A549 (cell line): ENCODE results near the gene TTC3. TPM values are rescaled to one million over a fixed set of nuclear protein-coding genes. Genes with fewer than 3 reads are reported as not detected.
"Not testable (repeated sequence)": the region's sequence is repeated elsewhere in the genome, so short reads cannot be mapped to it uniquely, and the experiment has no call there.

Source experiments
- ATAC-seq, 2 experiments: fragments of 200-7000 bp in 1 of 2; fragments of >200 bp in 1 of 2; cut with Nextera tagmentation in 1 of 2; cut with Tn5 transposase in 1 of 2; 3 replicates each; pipeline versions ENCODE4 v1.8.0 to v1.9.1; 2018 to 2020; ENCODE audit warnings: mild to moderate bottlenecking in 1 of 2, moderate library complexity in 1 of 2
- CTCF ChIA-PET: fragments of 300-600 bp; sonication (Branson Sonifier 250); formaldehyde crosslinking; extraction: SDS; loops from one replicate; lab custom pipeline; 2021; ENCODE audit warnings: antibody characterized with exemption, inconsistent platforms; lab: Yijun Ruan, JAX
- POLR2A ChIA-PET: fragments of 350-600 bp; formaldehyde crosslinking; extraction: SDS; loops from one replicate; lab custom pipeline; 2021; ENCODE audit warnings: antibody characterized with exemption, inconsistent platforms; lab: Yijun Ruan, JAX
- DNase-seq, 2 experiments: peaks; one replicate each; pipeline versions ENCODE4 v3.0.0 to v3.0.0-alpha.2; 2011 to 2016; ENCODE audit warnings: low read depth in 1 of 2, low spot score in 1 of 2
- FAIRE-seq: peaks from 2 replicates; lab custom pipeline; 2011; peaks lifted over from hg19 to GRCh38; lab: Jason Lieb, UNC
- H3K27ac ChIP-seq, 2 experiments: fragments of >200 bp; sonication (Bioruptor Twin); formaldehyde crosslinking; 3 replicates each; pipeline ENCODE4 v1.5.1; 2016 to 2017
- H3K4me1 ChIP-seq: fragments of >200 bp; sonication (Bioruptor Twin); formaldehyde crosslinking; 3 replicates; pipeline ENCODE4 v1.6.1; 2016
- H3K4me2 ChIP-seq: fragments of >200 bp; sonication (Bioruptor Twin); formaldehyde crosslinking; 3 replicates; pipeline ENCODE4 v1.6.1; 2016
- H3K4me3 ChIP-seq: fragments of >200 bp; sonication (Bioruptor Twin); formaldehyde crosslinking; 3 replicates; pipeline ENCODE4 v1.5.1; 2016
- H3K9me3 ChIP-seq: fragments of >200 bp; sonication (Bioruptor Twin); formaldehyde crosslinking; 3 replicates; pipeline ENCODE4 v1.6.1; 2016
- BHLHE40 ChIP-seq: IDR thresholded peaks from 2 replicates; pipeline ENCODE4 v1.6.1; 2012; ENCODE audit warnings: low read depth, low read length, inconsistent platforms
- CBX2 ChIP-seq: fragments of 200-600 bp; sonication (generic); IDR thresholded peaks from 2 replicates; pipeline ENCODE4 v1.6.1; 2016; ENCODE audit warnings: low read depth, mild to moderate bottlenecking, borderline replicate concordance
- CBX8 ChIP-seq: fragments of 200-600 bp; sonication (generic); IDR thresholded peaks from 2 replicates; pipeline ENCODE4 v1.6.1; 2016
- EHMT2 ChIP-seq: fragments of 200-600 bp; sonication (generic); IDR thresholded peaks from 2 replicates; pipeline ENCODE4 v1.6.1; 2016; ENCODE audit warnings: antibody characterized with exemption, low read depth, mild to moderate bottlenecking, moderate library complexity
- FOSL2 ChIP-seq, 2 experiments: fragments of 450-650 bp in 1 of 2; fragments of >200 bp in 1 of 2; sonication (Bioruptor Twin) in 1 of 2; formaldehyde crosslinking; IDR thresholded peaks; 2 replicates each; pipeline versions ENCODE4 v1.5.0 to v1.6.1; 2016 to 2020; ENCODE audit warnings: mild to moderate bottlenecking in 1 of 2, moderate library complexity in 1 of 2
- FOXS1 ChIP-seq: fragments of 250-450 bp; sonication (Bioruptor Pico); IDR thresholded peaks from 2 replicates; pipeline ENCODE4 v1.5.0; 2020; ENCODE audit warnings: mild to moderate bottlenecking, moderate library complexity
- GATA3 ChIP-seq: IDR thresholded peaks from 2 replicates; pipeline ENCODE4 v1.6.1; 2012; ENCODE audit warnings: borderline replicate concordance
- HDAC2 ChIP-seq: fragments of 200-600 bp; sonication (generic); IDR thresholded peaks from 2 replicates; pipeline ENCODE4 v1.6.1; 2016
- JUN ChIP-seq, 2 experiments: fragments of >200 bp; sonication (Bioruptor Twin); formaldehyde crosslinking; IDR thresholded peaks; 2 replicates in 1 of 2; 3 replicates in 1 of 2; pipeline ENCODE4 v1.6.1; 2016 to 2017
- JUNB ChIP-seq: fragments of >200 bp; sonication (Bioruptor Twin); formaldehyde crosslinking; IDR thresholded peaks from 2 replicates; pipeline ENCODE4 v1.6.1; 2016
- NFE2L2 ChIP-seq: fragments of 150-350 bp; conservative IDR thresholded peaks from 2 replicates; pipeline ENCODE4 v1.6.1; 2014; ENCODE audit warnings: low read length
- NR3C1 ChIP-seq: fragments of >200 bp; sonication (Bioruptor Twin); formaldehyde crosslinking; IDR thresholded peaks from 3 replicates; pipeline ENCODE4 v1.6.1; 2017
- RARB ChIP-seq: fragments of 250-450 bp; sonication (Bioruptor Pico); IDR thresholded peaks from 2 replicates; pipeline ENCODE4 v1.8.0; 2021; ENCODE audit warnings: mild to moderate bottlenecking, moderate library complexity
- RCOR1 ChIP-seq: fragments of 150-350 bp; IDR thresholded peaks from 2 replicates; pipeline ENCODE4 v1.6.1; 2014; ENCODE audit warnings: antibody characterized with exemption, low read length, low read depth
- RFX5 ChIP-seq: fragments of 450-650 bp; IDR thresholded peaks from 2 replicates; pipeline ENCODE4 v1.7.1; 2014; ENCODE audit warnings: antibody characterized with exemption, mild to moderate bottlenecking, moderate library complexity
- SMC3 ChIP-seq: fragments of >200 bp; sonication (Bioruptor Twin); formaldehyde crosslinking; IDR thresholded peaks from 3 replicates; pipeline ENCODE4 v1.6.1; 2018; ENCODE audit warnings: inconsistent platforms
- TP53 ChIP-seq: fragments of 250-450 bp; sonication (Bioruptor Pico); IDR thresholded peaks from 2 replicates; pipeline ENCODE4 v1.5.0; 2021; ENCODE audit warnings: mild to moderate bottlenecking, moderate library complexity
- ZC3H11A ChIP-seq: fragments of 450-650 bp; IDR thresholded peaks from 2 replicates; pipeline ENCODE4 v1.6.1; 2014; ENCODE audit warnings: antibody characterized with exemption, mild to moderate bottlenecking
- ZNF302 ChIP-seq: fragments of 250-450 bp; sonication (Bioruptor Pico); IDR thresholded peaks from 2 replicates; pipeline ENCODE4 v1.9.0; 2021; ENCODE audit warnings: inconsistent platforms, mild to moderate bottlenecking, moderate library complexity
- WGBS: methylation state at CpG from one replicate; pipeline ENCODE4 v1.1.6; 2017; ENCODE audit errors: missing lambda C conversion rate; 5-methylcytosine and 5-hydroxymethylcytosine counted together
- polyA plus RNA-seq, 4 experiments: library from polyadenylated mRNA; depleted of rRNA in 3 of 4; stranded (reverse); fragments of >200 nt; fragmentation: RNase III in 1 of 4; extraction: RNeasy Plus Mini Kit Qiagen cat#74134 plus additional on column Dnase treatment in 1 of 4; gene quantifications; 2 replicates in 3 of 4; 3 replicates in 1 of 4; pipeline ENCODE4 v1.2.3, GENCODE V29; 2011 to 2017
- TF ChIP-seq, protein P1 (sequence below): fragments of 200-600 bp; sonication (generic); IDR thresholded peaks from 2 replicates; pipeline ENCODE4 v1.6.1; 2016; ENCODE audit warnings: antibody characterized with exemption, mild to moderate bottlenecking, moderate library complexity
- TF ChIP-seq, protein P2 (sequence below): fragments of >200 bp; sonication (Bioruptor Twin); formaldehyde crosslinking; IDR thresholded peaks from 2 replicates; pipeline ENCODE4 v1.6.1; 2016

Gene TTC3
- polyA plus RNA-seq, 2 of the 4 experiments (the other 2 are of a cell fraction) = 34.2 to 62.2 TPM

DNA sequence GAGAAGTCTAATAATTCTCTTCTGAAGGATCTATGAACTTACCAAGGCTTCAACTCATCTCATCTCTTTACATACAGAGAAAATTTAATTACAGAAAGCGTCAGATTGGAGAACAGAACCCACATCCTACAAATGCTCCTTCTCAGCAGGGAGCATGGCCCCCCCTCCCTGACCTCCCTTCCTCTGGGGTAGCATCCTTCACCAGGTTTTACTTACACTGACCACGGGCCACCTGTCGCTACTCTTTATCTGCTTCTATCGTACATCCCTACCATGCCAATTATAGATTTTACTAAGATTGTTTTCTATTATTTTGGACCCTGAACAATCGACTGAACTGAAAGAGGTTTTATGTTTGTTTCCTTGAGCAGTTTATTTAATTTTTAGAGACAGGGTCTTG lies 40.8 kb upstream of the TTC3 start:
- Histone ChIP-seq H3K27ac (0 out of 6 replicates have a peak overlapping the region, but pooled peaks of 1 of the 2 experiments have one; percentile 28), H3K4me2 (peak overlapping the region; percentile 50), H3K4me3 (no peak overlapping the region), H3K9me3 (no peaks in the 10 kb centered on the region), H3K4me1 (peaks cover 10% of the 10 kb centered on the region; the same call in 2 of the 3 replicates)
- FAIRE-seq = no peak
- ChIA-PET CTCF (interaction anchor here (1.0 kb wide), 2 partner anchors 34 to 42 kb away, joined by 5 to 6 read pairs; no protein-coding TSS in a partner anchor), POLR2A (no interaction called here)
- no peak for DNase-seq
- WGBS = 74% methylated on average over 5 of the region's 5 CpGs
- TF ChIP-seq, protein P1, sequence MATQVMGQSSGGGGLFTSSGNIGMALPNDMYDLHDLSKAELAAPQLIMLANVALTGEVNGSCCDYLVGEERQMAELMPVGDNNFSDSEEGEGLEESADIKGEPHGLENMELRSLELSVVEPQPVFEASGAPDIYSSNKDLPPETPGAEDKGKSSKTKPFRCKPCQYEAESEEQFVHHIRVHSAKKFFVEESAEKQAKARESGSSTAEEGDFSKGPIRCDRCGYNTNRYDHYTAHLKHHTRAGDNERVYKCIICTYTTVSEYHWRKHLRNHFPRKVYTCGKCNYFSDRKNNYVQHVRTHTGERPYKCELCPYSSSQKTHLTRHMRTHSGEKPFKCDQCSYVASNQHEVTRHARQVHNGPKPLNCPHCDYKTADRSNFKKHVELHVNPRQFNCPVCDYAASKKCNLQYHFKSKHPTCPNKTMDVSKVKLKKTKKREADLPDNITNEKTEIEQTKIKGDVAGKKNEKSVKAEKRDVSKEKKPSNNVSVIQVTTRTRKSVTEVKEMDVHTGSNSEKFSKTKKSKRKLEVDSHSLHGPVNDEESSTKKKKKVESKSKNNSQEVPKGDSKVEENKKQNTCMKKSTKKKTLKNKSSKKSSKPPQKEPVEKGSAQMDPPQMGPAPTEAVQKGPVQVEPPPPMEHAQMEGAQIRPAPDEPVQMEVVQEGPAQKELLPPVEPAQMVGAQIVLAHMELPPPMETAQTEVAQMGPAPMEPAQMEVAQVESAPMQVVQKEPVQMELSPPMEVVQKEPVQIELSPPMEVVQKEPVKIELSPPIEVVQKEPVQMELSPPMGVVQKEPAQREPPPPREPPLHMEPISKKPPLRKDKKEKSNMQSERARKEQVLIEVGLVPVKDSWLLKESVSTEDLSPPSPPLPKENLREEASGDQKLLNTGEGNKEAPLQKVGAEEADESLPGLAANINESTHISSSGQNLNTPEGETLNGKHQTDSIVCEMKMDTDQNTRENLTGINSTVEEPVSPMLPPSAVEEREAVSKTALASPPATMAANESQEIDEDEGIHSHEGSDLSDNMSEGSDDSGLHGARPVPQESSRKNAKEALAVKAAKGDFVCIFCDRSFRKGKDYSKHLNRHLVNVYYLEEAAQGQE = no peak
- TF ChIP-seq, protein P2, sequence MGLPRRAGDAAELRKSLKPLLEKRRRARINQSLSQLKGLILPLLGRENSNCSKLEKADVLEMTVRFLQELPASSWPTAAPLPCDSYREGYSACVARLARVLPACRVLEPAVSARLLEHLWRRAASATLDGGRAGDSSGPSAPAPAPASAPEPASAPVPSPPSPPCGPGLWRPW = no peak
- no peak for TF ChIP-seq TP53 (CRISPR knock-in tag)
- no peak for TF ChIP-seq CBX2
- no peak for TF ChIP-seq RCOR1
- no peak for TF ChIP-seq JUN (IDR thresholded peaks at IDR 0.05)
- TF ChIP-seq RFX5 = no peak
- no peak for TF ChIP-seq CBX8
- ATAC-seq = no peak

DNA sequence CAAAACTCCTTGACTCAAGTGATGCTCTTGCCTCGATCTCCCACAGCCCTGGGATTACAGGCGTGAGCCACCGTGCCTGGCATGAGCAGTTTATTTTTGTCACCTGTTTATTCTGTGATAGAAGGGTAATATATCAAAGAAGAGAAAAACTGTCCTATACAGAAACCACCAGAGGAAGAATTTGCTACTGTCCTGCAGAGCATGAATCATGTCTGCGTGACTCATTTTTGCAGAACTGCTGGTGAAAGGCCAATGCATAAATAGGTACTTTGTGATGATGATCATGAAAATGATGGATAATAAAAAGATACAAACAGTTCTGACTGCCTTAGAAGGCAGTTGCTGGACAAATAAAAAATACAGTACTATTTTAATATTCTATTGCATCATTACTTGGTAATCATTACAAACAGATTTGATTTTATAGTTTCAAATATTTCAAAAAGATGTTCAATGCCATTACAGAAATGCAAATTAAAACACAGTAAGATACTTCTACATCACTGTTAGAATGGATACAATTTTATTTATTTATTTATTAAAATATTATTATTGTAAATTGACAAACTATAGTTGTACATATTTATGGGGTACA lies 40.1 kb upstream of the TTC3 start:
- peaks cover 10% of the 10 kb centered on the region; the same call in 2 of the 3 replicates for H3K4me1 ChIP-seq
- TF ChIP-seq CBX2 (no peak), FOSL2 (IDR thresholded peaks at IDR 0.05) (peak; percentile 79), FOSL2 (CRISPR knock-in tag; IDR thresholded peaks at IDR 0.05) (peak; percentile 68), GATA3 (no peak), JUNB (peak; percentile 51)
- H3K27ac ChIP-seq = peak overlapping the region in 1 of 2 experiments; percentile 28; a peak in 1 of 6 replicates
- WGBS = 2% methylated on average over 4 of the region's 4 CpGs
- POLR2A ChIA-PET = no interaction called here
- H3K4me2 ChIP-seq = peak overlapping the region; percentile 50
- peak; percentile 17 to 30 for DNase-seq
- H3K9me3 ChIP-seq = no peaks in the 10 kb centered on the region
- no peak overlapping the region for H3K4me3 ChIP-seq
- CTCF ChIA-PET = no interaction called here
- peak; percentile 74; a peak in 5 of 6 replicates for ATAC-seq
- FAIRE-seq = no peak

- H3K27ac ChIP-seq, H3K9me3 ChIP-seq, H3K4me3 ChIP-seq, CTCF ChIA-PET, H3K4me2 ChIP-seq, DNase-seq, FAIRE-seq, POLR2A ChIA-PET, ATAC-seq: not testable (repeated sequence)
- WGBS = 85% methylated on average over 4 of the region's 4 CpGs
- H3K4me1 ChIP-seq = peaks cover 10% of the 10 kb centered on the region; the same call in 2 of the 3 replicates
These were observed 38.7 kb upstream of the TTC3 start for GRCh38 chr21:37034394-37034793.

DNA sequence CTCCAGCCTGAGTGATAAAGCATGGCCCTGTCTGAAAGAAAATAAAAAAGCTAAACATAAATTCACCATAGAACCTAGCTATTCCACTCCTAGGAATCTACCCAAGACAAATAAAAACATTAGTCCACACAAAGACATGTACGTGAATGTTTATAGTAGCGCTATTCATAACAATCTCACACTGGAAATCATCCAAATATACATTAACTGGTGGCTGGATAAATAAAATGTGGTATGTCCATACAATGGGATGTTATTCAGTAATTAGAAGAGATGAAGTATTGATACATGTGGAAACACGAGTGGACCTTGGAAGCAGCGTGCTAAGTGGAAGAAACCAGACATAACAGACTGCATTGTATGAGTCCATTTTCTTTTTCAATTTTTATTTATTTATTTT lies 36.9 kb upstream of the TTC3 start:
- DNase-seq (no peak), FAIRE-seq (no peak), ATAC-seq (no peak)
- no peak overlapping the region for H3K4me3 ChIP-seq
- H3K9me3 ChIP-seq = no peaks in the 10 kb centered on the region
- H3K4me2 ChIP-seq = no peak overlapping the region
- H3K4me1 ChIP-seq = peaks cover 10% of the 10 kb centered on the region; the same call in 2 of the 3 replicates
- WGBS = 88% methylated on average over 4 of the region's 4 CpGs
- POLR2A ChIA-PET = no interaction called here
- no peak overlapping the region for H3K27ac ChIP-seq
- CTCF ChIA-PET = no interaction called here
- TF ChIP-seq, protein P2 = no peak
- TF ChIP-seq, protein P1 = no peak
- TF ChIP-seq FOXS1 (CRISPR knock-in tag) (no peak), BHLHE40 (no peak), NFE2L2 (no peak), RARB (CRISPR knock-in tag) (no peak), CBX2 (no peak), ZNF302 (CRISPR knock-in tag) (no peak), NR3C1 (no peak), ZC3H11A (no peak), HDAC2 (no peak), EHMT2 (no peak), SMC3 (no peak)
